H1 (cell line): ENCODE data around the gene PLD6.

Experiments
- CTCF ChIP-seq, 3 experiments: IDR thresholded peaks; 1 replicate in 2 of 3; 2 replicates in 1 of 3; pipeline versions ENCODE4 v1.5.1 to v1.6.1; 2011; ENCODE audit warnings: low read length in 3 of 3, mild to moderate bottlenecking in 3 of 3, inconsistent platforms in 2 of 3, low read depth in 1 of 3, moderate library complexity in 1 of 3; ENCODE audit not compliant: insufficient read depth in 1 of 3; ENCODE audit errors: control extremely low read depth in 1 of 3
- EGR1 ChIP-seq: IDR thresholded peaks from 2 replicates; pipeline ENCODE4 v1.6.1; 2011; ENCODE audit warnings: low read depth, low read length, borderline replicate concordance
- HDAC2 ChIP-seq, 2 experiments: fragments of 300-600 bp in 1 of 2; sonication (generic) in 1 of 2; IDR thresholded peaks; 2 replicates each; pipeline ENCODE4 v1.6.1; 2011 to 2012; ENCODE audit warnings: low read depth in 2 of 2, low read length in 2 of 2, mild to moderate bottlenecking in 2 of 2, moderate library complexity in 2 of 2, borderline replicate concordance in 1 of 2, inconsistent platforms in 1 of 2
- HDAC6 ChIP-seq: IDR thresholded peaks from one replicate; pipeline ENCODE4 v1.7.1; 2012; ENCODE audit warnings: low read depth, mild to moderate bottlenecking, inconsistent platforms, low read length, moderate library complexity
- POLR2AphosphoS5 ChIP-seq: IDR thresholded peaks from 2 replicates; pipeline ENCODE4 v1.6.1; 2011; ENCODE audit warnings: low read depth, low read length
- RAD21 ChIP-seq, 2 experiments: IDR thresholded peaks in 1 of 2; conservative IDR thresholded peaks in 1 of 2; 2 replicates each; pipeline ENCODE4 v1.6.1; 2011; ENCODE audit warnings: low read depth in 2 of 2, low read length in 2 of 2, improper control_type of control experiment in 1 of 2, inconsistent platforms in 1 of 2, mild to moderate bottlenecking in 1 of 2, moderate library complexity in 1 of 2
- RNF2 ChIP-seq: fragments of 200-900, 300-1000 bp; sonication (generic); IDR thresholded peaks from 2 replicates; pipeline ENCODE4 v1.7.1; 2016; ENCODE audit warnings: borderline replicate concordance, low read depth, mild to moderate bottlenecking, antibody characterized with exemption, low read length; ENCODE audit not compliant: poor library complexity, severe bottlenecking; ENCODE audit errors: missing control alignments
- SIN3A ChIP-seq, 2 experiments: IDR thresholded peaks in 1 of 2; conservative IDR thresholded peaks in 1 of 2; 2 replicates each; pipeline ENCODE4 v1.6.1; 2011 to 2012; ENCODE audit warnings: low read length in 2 of 2, improper control_type of control experiment in 1 of 2, low read depth in 1 of 2, mild to moderate bottlenecking in 1 of 2

- TF ChIP-seq CTCF (IDR thresholded peaks at IDR 0.05; ENCODE audit: control extremely low read depth in 1 of 3, insufficient read depth in 1 of 3, low read depth in 1 of 3, low read length in 3 of 3): no peak
- no peak for TF ChIP-seq RNF2
- no peak for TF ChIP-seq HDAC2 (IDR thresholded peaks at IDR 0.05; ENCODE audit: borderline replicate concordance in 1 of 2, low read depth in 2 of 2, low read length in 2 of 2)
- TF ChIP-seq EGR1: no peak
- TF ChIP-seq RAD21 (IDR thresholded peaks at IDR 0.05 in 1 of 2, conservative IDR thresholded peaks at IDR 0.05 in 1 of 2; ENCODE audit: low read depth in 2 of 2, low read length in 2 of 2): no peak
- TF ChIP-seq POLR2AphosphoS5: no peak
- no peak for TF ChIP-seq HDAC6
- TF ChIP-seq SIN3A (conservative IDR thresholded peaks at IDR 0.05 in 1 of 2, IDR thresholded peaks at IDR 0.05 in 1 of 2; ENCODE audit: low read depth in 1 of 2, low read length in 2 of 2): no peak
Observed at GRCh38 chr17:17152385-17152784, 53.7 kb downstream of the PLD6 start.
